H1 (cell line): ENCODE measurements around the gene SFMBT2. TPM values are rescaled to one million over a fixed set of nuclear protein-coding genes. Genes with fewer than 3 reads are reported as not detected.

Experiments used
- ASH2L ChIP-seq: fragments of 200-600, 300-600 bp; sonication (generic); IDR thresholded peaks from one replicate; pipeline ENCODE4 v1.7.1; 2017; ENCODE audit warnings: low read length
- CBX5 ChIP-seq: fragments of 300-800, 300-1000 bp; sonication (generic); IDR thresholded peaks from 2 replicates; pipeline ENCODE4 v1.7.1; 2016; ENCODE audit warnings: antibody characterized with exemption, low read length, low read depth
- CBX8 ChIP-seq: fragments of 300-800, 300-1000 bp; sonication (generic); IDR thresholded peaks from 2 replicates; pipeline ENCODE4 v1.7.1; 2016; ENCODE audit warnings: low read depth, low read length, borderline replicate concordance
- CHD7 ChIP-seq: fragments of 300-600 bp; sonication (generic); IDR thresholded peaks from 2 replicates; pipeline ENCODE4 v1.7.1; 2012; ENCODE audit warnings: low read length, moderate library complexity, mild to moderate bottlenecking, inconsistent platforms; ENCODE audit not compliant: insufficient replicate concordance
- CTCF ChIP-seq, 3 experiments: IDR thresholded peaks; 1 replicate in 2 of 3; 2 replicates in 1 of 3; pipeline versions ENCODE4 v1.5.1 to v1.6.1; 2011; ENCODE audit warnings: low read length in 3 of 3, mild to moderate bottlenecking in 3 of 3, inconsistent platforms in 2 of 3, low read depth in 1 of 3, moderate library complexity in 1 of 3; ENCODE audit not compliant: insufficient read depth in 1 of 3; ENCODE audit errors: control extremely low read depth in 1 of 3
- GABPA ChIP-seq: IDR thresholded peaks from 2 replicates; pipeline ENCODE4 v1.6.1; 2011; ENCODE audit warnings: mild to moderate bottlenecking, low read length, moderate library complexity, borderline replicate concordance; ENCODE audit not compliant: insufficient read depth
- NANOG ChIP-seq: IDR thresholded peaks from 2 replicates; pipeline ENCODE4 v1.6.1; 2011; ENCODE audit warnings: low read length, low read depth, mild to moderate bottlenecking, inconsistent platforms; ENCODE audit not compliant: insufficient read depth, poor library complexity, severe bottlenecking
- polyA plus RNA-seq, 7 experiments: library from polyadenylated mRNA; depleted of rRNA in 3 of 7; stranded (reverse) in 5 of 7; unstranded in 2 of 7; fragments of >200 nt in 5 of 7; fragments of 200-250 nt in 2 of 7; gene quantifications; 1 replicate in 5 of 7; 2 replicates in 1 of 7; 4 replicates in 1 of 7; pipeline versions ENCODE4 v1.2.1 to v1.2.3, GENCODE V29; 2011 to 2013; ENCODE audit warnings: missing spikeins in 2 of 7, mixed read lengths in 2 of 7
- total RNA-seq: library from RNA; stranded (reverse); fragmentation: NEBNext Ultra II Directional; extraction: Animal tissue kit (Norgen Biotek cat#: 25700); gene quantifications from 2 replicates; pipeline ENCODE4 v1.2.1, GENCODE V29; 2021
- TF ChIP-seq, protein P1 (sequence below): IDR thresholded peaks from 2 replicates; pipeline ENCODE4 v1.6.1; 2011; ENCODE audit warnings: low read depth, mild to moderate bottlenecking, low read length; ENCODE audit not compliant: insufficient read depth

SFMBT2 gene
- total and polyA plus RNA-seq, 2 of the 8 experiments (the other 6 are each of a cell fraction or from before 2014, with no cell fraction given): 2.9 to 11.0 TPM

DNA sequence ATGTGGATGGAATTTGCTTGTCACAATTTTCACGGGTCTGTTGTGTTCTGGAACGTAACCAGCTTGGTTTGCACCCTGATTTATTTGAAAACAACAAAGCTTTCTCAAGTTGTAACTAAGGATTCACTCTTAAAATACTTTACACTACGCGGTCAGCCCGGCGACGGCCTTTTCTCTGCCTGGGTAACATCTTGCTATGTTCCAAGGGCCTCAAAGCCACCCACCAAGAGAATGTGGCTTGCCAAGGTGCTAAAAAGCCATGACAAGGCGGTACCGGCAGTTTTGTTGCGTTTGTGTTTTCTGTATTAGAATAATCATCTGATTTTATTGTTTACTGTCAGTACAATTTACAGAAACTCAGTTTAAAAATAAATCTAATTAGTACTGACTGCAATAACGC lies 220.9 kb downstream of the SFMBT2 start (continued):
- TF ChIP-seq CHD7 (no peak), ASH2L (no peak), CBX5 (no peak), NANOG (no peak), CBX8 (no peak), GABPA (no peak), CTCF (IDR thresholded peaks at IDR 0.05; ENCODE audit: control extremely low read depth in 1 of 3, insufficient read depth in 1 of 3, low read depth in 1 of 3, low read length in 3 of 3) (no peak)
- TF ChIP-seq, protein P1, sequence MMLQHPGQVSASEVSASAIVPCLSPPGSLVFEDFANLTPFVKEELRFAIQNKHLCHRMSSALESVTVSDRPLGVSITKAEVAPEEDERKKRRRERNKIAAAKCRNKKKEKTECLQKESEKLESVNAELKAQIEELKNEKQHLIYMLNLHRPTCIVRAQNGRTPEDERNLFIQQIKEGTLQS: no peak
